GM13977 (cell line): Measurements from ENCODE around the gene CNOT10.
A peak's percentile ranks its signal among the peaks of the same experiment; 100 is the strongest.
"Not testable (repeated sequence)": the region's sequence is repeated elsewhere in the genome, so short reads cannot be mapped to it uniquely, and the experiment has no call there.

Experiments used
- DNase-seq: peaks from one replicate; pipeline ENCODE4 v3.0.0; 2012; ENCODE audit warnings: low spot score
- CTCF ChIP-seq: IDR thresholded peaks from 2 replicates; pipeline ENCODE4 v1.5.1; 2012; ENCODE audit warnings: mild to moderate bottlenecking, control low read depth; ENCODE audit not compliant: insufficient read depth; ENCODE audit errors: extremely low read depth, missing control alignments
- in situ Hi-C: fragments of 300-500 bp; cut with MboI; formaldehyde crosslinking; loops from one replicate; pipeline ENCODE4 v1.12.0; 2022; ENCODE audit warnings: low sequenced_read_pairs, low pct_unique_long_range_greater_than_20kb, mixed read lengths, inconsistent platforms; ENCODE audit not compliant: unreplicated experiment

Gene CNOT10

GRCh38 chr3:32713181-32713580 is 28.2 kb downstream of the CNOT10 start:
- no peak for DNase-seq
- in situ Hi-C loops, result loop anchor here (25.0 kb wide), 1 partner anchor 374 kb away; the partner anchor contains the start of genes GLB1 and TMPPE
- TF ChIP-seq CTCF, result no peak

- in situ Hi-C loops, result loop anchor here (25.0 kb wide), 1 partner anchor 368 kb away; the partner anchor contains the start of genes GLB1 and TMPPE
- no peak for TF ChIP-seq CTCF
- DNase-seq, result no peak
Observed at GRCh38 chr3:32719335-32719734, 34.3 kb downstream of the CNOT10 start.

GRCh38 chr3:32719931-32720330 is 34.9 kb downstream of the CNOT10 start:
- TF ChIP-seq CTCF, result no peak
- no peak for DNase-seq
- in situ Hi-C loops, result loop anchor here (25.0 kb wide), 1 partner anchor 367 kb away; the partner anchor contains the start of genes GLB1 and TMPPE

- in situ Hi-C loops, result no loop called here
- TF ChIP-seq CTCF, result no peak
- no peak for DNase-seq
Observed at GRCh38 chr3:32725721-32726120, 40.7 kb downstream of the CNOT10 start.

GRCh38 chr3:32733631-32734229 is 48.7 kb downstream of the CNOT10 start:
- in situ Hi-C loops, result loop anchor here (10.0 kb wide), 1 partner anchor 201 kb away; no protein-coding TSS in a partner anchor
- peak; percentile 36 for DNase-seq
- peak; percentile 60 for TF ChIP-seq CTCF

GRCh38 chr3:32734756-32735155 is 49.8 kb downstream of the CNOT10 start:
- no peak for DNase-seq
- no peak for TF ChIP-seq CTCF
- in situ Hi-C loops, result loop anchor here (10.0 kb wide), 1 partner anchor 200 kb away; no protein-coding TSS in a partner anchor

GRCh38 chr3:32743470-32743869 is 58.5 kb downstream of the CNOT10 start:
- in situ Hi-C loops, DNase-seq: not testable (repeated sequence)
